ES-I3 (cell line): ENCODE data around the gene UBR4.

Source experiments
- H3K36me3 ChIP-seq: 2 replicates; pipeline ENCODE4 v1.6.1; 2013; ENCODE audit warnings: mild to moderate bottlenecking, low read length, control low read depth, moderate library complexity; ENCODE audit not compliant: insufficient read depth
- H3K4me1 ChIP-seq: 2 replicates; pipeline ENCODE4 v1.6.1; 2013; ENCODE audit warnings: mild to moderate bottlenecking, control low read depth, low read length; ENCODE audit not compliant: insufficient read depth
- H3K9ac ChIP-seq: 2 replicates; pipeline ENCODE4 v1.6.1; 2013; ENCODE audit warnings: low read depth, mild to moderate bottlenecking, low read length, moderate library complexity
- H3K9me3 ChIP-seq: 2 replicates; pipeline ENCODE4 v1.6.1; 2013; ENCODE audit warnings: mild to moderate bottlenecking, low read length, moderate library complexity; ENCODE audit not compliant: control insufficient read depth, insufficient read depth

UBR4 gene

GRCh38 chr1:19054216-19054615 is 155.8 kb downstream of the UBR4 start:
- Histone ChIP-seq H3K36me3 (no peaks in the 10 kb centered on the region), H3K4me1 (peaks cover 7% of the 10 kb centered on the region), H3K9ac (no peak overlapping the region), H3K9me3 (no peaks in the 10 kb centered on the region)

GRCh38 chr1:19053486-19053885 is 156.6 kb downstream of the UBR4 start:
- Histone ChIP-seq H3K36me3 (no peaks in the 10 kb centered on the region), H3K9me3 (no peaks in the 10 kb centered on the region), H3K4me1 (peaks cover 7% of the 10 kb centered on the region), H3K9ac (no peak overlapping the region)

GRCh38 chr1:19049798-19050197 is 160.3 kb downstream of the UBR4 start:
- Histone ChIP-seq H3K4me1 (peaks cover 7% of the 10 kb centered on the region), H3K36me3 (no peaks in the 10 kb centered on the region)

GRCh38 chr1:19049128-19049768 is 160.8 kb downstream of the UBR4 start:
- H3K9ac ChIP-seq, result no peak overlapping the region
- H3K9me3 ChIP-seq, result no peaks in the 10 kb centered on the region
- H3K4me1 ChIP-seq, result peaks cover 8% of the 10 kb centered on the region
- H3K36me3 ChIP-seq, result no peaks in the 10 kb centered on the region

More at GRCh38 chr1:19049798-19050197, 160.3 kb downstream of the UBR4 start:
- H3K9me3 ChIP-seq, result no peaks in the 10 kb centered on the region
- no peak overlapping the region for H3K9ac ChIP-seq

- Histone ChIP-seq H3K4me1 (peaks cover 4% of the 10 kb centered on the region; the same call in 1 of the 2 replicates), H3K9me3 (no peaks in the 10 kb centered on the region), H3K36me3 (no peaks in the 10 kb centered on the region), H3K9ac (no peak overlapping the region)
Measured at GRCh38 chr1:19046972-19047731, 162.9 kb downstream of the UBR4 start.

GRCh38 chr1:19045898-19046880 is 163.9 kb downstream of the UBR4 start:
- H3K36me3 ChIP-seq, result no peaks in the 10 kb centered on the region
- H3K9me3 ChIP-seq, result no peaks in the 10 kb centered on the region
- no peak overlapping the region for H3K9ac ChIP-seq
- peaks cover 4% of the 10 kb centered on the region; the same call in 1 of the 2 replicates for H3K4me1 ChIP-seq

- H3K9ac ChIP-seq, result no peak overlapping the region
Measured at GRCh38 chr1:19044975-19045831, 164.9 kb downstream of the UBR4 start.

GRCh38 chr1:19044471-19044870 is 165.6 kb downstream of the UBR4 start:
- Histone ChIP-seq H3K9ac (no peak overlapping the region), H3K4me1 (peaks cover 4% of the 10 kb centered on the region; the same call in 1 of the 2 replicates), H3K9me3 (no peaks in the 10 kb centered on the region), H3K36me3 (no peaks in the 10 kb centered on the region)

More at GRCh38 chr1:19044975-19045831, 164.9 kb downstream of the UBR4 start:
- no peaks in the 10 kb centered on the region for H3K36me3 ChIP-seq
- H3K4me1 ChIP-seq, result peaks cover 4% of the 10 kb centered on the region; the same call in 1 of the 2 replicates
- no peaks in the 10 kb centered on the region for H3K9me3 ChIP-seq

GRCh38 chr1:19043579-19044443 is 166.3 kb downstream of the UBR4 start:
- no peaks in the 10 kb centered on the region for H3K9me3 ChIP-seq
- H3K36me3 ChIP-seq, result no peaks in the 10 kb centered on the region
- no peak overlapping the region for H3K9ac ChIP-seq
- peaks cover 4% of the 10 kb centered on the region; the same call in 1 of the 2 replicates for H3K4me1 ChIP-seq

GRCh38 chr1:19042675-19043578 is 167.1 kb downstream of the UBR4 start:
- H3K9me3 ChIP-seq, result no peaks in the 10 kb centered on the region
- H3K36me3 ChIP-seq, result no peaks in the 10 kb centered on the region
- H3K9ac ChIP-seq, result no peak overlapping the region
- H3K4me1 ChIP-seq, result peaks cover 4% of the 10 kb centered on the region; the same call in 1 of the 2 replicates

GRCh38 chr1:19040010-19040680 is 169.9 kb downstream of the UBR4 start:
- Histone ChIP-seq H3K9me3 (no peaks in the 10 kb centered on the region), H3K36me3 (no peaks in the 10 kb centered on the region), H3K4me1 (peaks cover 4% of the 10 kb centered on the region; the same call in 1 of the 2 replicates), H3K9ac (no peak overlapping the region)
